Activated gamma-delta T cell treated with Interleukin-2 at 50 U/mL for 16 hours (primary cell): ENCODE measurements around the gene AMACR.
"Not testable (repeated sequence)": the region's sequence is repeated elsewhere in the genome, so short reads cannot be mapped to it uniquely, and the experiment has no call there.

Experiments
- DNase-seq: peaks from one replicate; pipeline ENCODE4 v3.0.0-alpha.2; 2020

The AMACR gene

GRCh38 chr5:34035756-34036155 is 27.9 kb upstream of the AMACR start:
- DNase-seq: no peak

GRCh38 chr5:34034534-34035327 is 26.9 kb upstream of the AMACR start:
- DNase-seq: no peak

- DNase-seq: no peak
Measured at GRCh38 chr5:34031966-34032365, 24.1 kb upstream of the AMACR start.

- DNase-seq: no peak
Measured at GRCh38 chr5:34031117-34031516, 23.3 kb upstream of the AMACR start.

- not testable (repeated sequence) for DNase-seq
Measured at GRCh38 chr5:34030585-34030984, 22.7 kb upstream of the AMACR start.

- DNase-seq: no peak
Measured at GRCh38 chr5:34030048-34030447, 22.2 kb upstream of the AMACR start.

- no peak for DNase-seq
Measured at GRCh38 chr5:34028349-34028748, 20.5 kb upstream of the AMACR start.

- DNase-seq: no peak
Measured at GRCh38 chr5:34026089-34026761, 18.4 kb upstream of the AMACR start.

GRCh38 chr5:34022121-34022705 is 14.4 kb upstream of the AMACR start:
- no peak for DNase-seq

GRCh38 chr5:34021334-34021733 is 13.5 kb upstream of the AMACR start:
- no peak for DNase-seq

GRCh38 chr5:34020726-34021125 is 12.9 kb upstream of the AMACR start:
- DNase-seq: no peak

GRCh38 chr5:34017254-34017653 is 9.4 kb upstream of the AMACR start:
- no peak for DNase-seq

- DNase-seq: no peak
Measured at GRCh38 chr5:34016750-34017149, 8.9 kb upstream of the AMACR start.

GRCh38 chr5:34016222-34016621 is 8.4 kb upstream of the AMACR start:
- no peak for DNase-seq

- DNase-seq: no peak
Measured at GRCh38 chr5:34015120-34015822, 7.4 kb upstream of the AMACR start.

- DNase-seq: no peak
Measured at GRCh38 chr5:34014626-34015025, 6.8 kb upstream of the AMACR start.

GRCh38 chr5:34013547-34013946 is 5.7 kb upstream of the AMACR start:
- no peak for DNase-seq

- DNase-seq: no peak
Measured at GRCh38 chr5:34012791-34013190, 4.9 kb upstream of the AMACR start.

GRCh38 chr5:34011536-34011935 is 3.7 kb upstream of the AMACR start:
- no peak for DNase-seq

- DNase-seq: not testable (repeated sequence)
Measured at GRCh38 chr5:34010146-34010545, 2.3 kb upstream of the AMACR start.

GRCh38 chr5:34009610-34010009 is 1.8 kb upstream of the AMACR start:
- DNase-seq: no peak

GRCh38 chr5:34008802-34009201 is 952 bp upstream of the AMACR start:
- DNase-seq: no peak

GRCh38 chr5:34007201-34007620 is 639 bp downstream of the AMACR start:
- no peak for DNase-seq

- no peak for DNase-seq
Measured at GRCh38 chr5:34005681-34006080, 2.2 kb downstream of the AMACR start.
